Retinal pigment epithelial cell (primary cell): ENCODE measurements around the gene KRTAP13-2.
A peak's percentile ranks its signal among the peaks of the same experiment; 100 is the strongest.

Experiments
- DNase-seq: peaks from one replicate; pipeline ENCODE4 v3.0.0-alpha.2; 2010; ENCODE audit warnings: low read depth
- H3K4me3 ChIP-seq: 2 replicates; pipeline ENCODE4 v1.5.1; 2011; ENCODE audit warnings: mild to moderate bottlenecking, low read length, control low read depth, moderate library complexity
- TF ChIP-seq, protein P1 (sequence below): conservative IDR thresholded peaks from 2 replicates; pipeline ENCODE4 v1.5.1; 2011; ENCODE audit warnings: low read depth, low read length, control low read depth, inconsistent platforms

Gene KRTAP13-2, protein sequence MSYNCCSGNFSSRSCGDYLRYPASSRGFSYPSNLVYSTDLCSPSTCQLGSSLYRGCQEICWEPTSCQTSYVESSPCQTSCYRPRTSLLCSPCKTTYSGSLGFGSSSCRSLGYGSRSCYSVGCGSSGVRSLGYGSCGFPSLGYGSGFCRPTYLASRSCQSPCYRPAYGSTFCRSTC

DNA sequence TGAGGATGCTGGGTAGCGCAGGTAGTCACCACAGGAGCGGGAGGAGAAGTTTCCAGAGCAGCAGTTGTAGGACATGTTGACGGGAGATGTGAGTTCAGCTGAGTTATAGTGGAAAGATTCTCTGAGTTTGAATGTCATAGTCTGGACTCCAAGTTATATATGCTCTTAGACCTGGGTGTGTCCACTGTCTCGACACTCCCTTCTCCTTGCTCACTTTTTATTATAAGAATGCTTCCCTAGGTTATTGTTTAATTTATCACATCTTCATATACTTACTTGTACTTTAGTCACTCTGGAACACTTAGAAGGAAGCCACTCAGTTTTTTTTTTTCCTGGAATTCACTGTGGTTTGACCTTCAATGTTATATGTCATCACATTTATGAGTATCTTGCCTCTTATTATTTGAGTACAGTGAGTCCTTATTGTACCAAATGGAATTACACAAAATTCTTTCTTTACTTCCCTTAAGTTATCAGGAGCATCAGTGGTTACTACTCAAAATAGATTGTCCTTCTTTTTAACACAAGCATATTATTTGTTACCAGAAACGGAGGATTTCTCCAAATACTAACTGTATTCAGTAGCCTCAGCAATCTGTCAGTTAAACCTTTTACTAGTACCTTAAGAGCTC is at the start of gene KRTAP13-2:
Gene KRTAP13-2, minus strand, starts transcription at position 133 of the 632 bp plus-strand sequence. Its CDS starts 58 bp downstream, at position 75.
- TF ChIP-seq, protein P1, sequence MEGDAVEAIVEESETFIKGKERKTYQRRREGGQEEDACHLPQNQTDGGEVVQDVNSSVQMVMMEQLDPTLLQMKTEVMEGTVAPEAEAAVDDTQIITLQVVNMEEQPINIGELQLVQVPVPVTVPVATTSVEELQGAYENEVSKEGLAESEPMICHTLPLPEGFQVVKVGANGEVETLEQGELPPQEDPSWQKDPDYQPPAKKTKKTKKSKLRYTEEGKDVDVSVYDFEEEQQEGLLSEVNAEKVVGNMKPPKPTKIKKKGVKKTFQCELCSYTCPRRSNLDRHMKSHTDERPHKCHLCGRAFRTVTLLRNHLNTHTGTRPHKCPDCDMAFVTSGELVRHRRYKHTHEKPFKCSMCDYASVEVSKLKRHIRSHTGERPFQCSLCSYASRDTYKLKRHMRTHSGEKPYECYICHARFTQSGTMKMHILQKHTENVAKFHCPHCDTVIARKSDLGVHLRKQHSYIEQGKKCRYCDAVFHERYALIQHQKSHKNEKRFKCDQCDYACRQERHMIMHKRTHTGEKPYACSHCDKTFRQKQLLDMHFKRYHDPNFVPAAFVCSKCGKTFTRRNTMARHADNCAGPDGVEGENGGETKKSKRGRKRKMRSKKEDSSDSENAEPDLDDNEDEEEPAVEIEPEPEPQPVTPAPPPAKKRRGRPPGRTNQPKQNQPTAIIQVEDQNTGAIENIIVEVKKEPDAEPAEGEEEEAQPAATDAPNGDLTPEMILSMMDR: no peak
- no peak within 1 kb of the TSS for H3K4me3 ChIP-seq
- DNase-seq: no peak

DNA sequence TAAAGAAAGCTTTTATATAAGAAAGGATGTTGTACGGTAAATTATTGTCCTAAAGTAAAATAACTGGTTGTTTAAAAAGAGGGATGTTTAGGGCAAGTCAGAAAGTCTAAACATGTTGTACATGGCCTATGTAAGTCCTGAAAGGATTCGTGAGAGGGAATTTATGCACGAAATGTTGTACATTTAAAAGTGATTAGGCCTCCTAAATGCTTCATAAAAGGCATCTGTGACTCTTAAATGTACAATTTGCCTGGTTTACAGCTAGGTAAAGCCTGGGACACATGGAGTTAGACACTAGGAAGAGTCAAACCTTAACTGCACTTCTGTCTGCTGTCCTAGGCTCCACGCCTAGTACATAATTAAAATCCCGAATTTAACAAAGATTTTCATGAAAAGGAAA is 43.9 kb upstream of the KRTAP13-2 start:
- H3K4me3 ChIP-seq: no peak overlapping the region
- TF ChIP-seq, protein P1: no peak
- DNase-seq: no peak

DNA sequence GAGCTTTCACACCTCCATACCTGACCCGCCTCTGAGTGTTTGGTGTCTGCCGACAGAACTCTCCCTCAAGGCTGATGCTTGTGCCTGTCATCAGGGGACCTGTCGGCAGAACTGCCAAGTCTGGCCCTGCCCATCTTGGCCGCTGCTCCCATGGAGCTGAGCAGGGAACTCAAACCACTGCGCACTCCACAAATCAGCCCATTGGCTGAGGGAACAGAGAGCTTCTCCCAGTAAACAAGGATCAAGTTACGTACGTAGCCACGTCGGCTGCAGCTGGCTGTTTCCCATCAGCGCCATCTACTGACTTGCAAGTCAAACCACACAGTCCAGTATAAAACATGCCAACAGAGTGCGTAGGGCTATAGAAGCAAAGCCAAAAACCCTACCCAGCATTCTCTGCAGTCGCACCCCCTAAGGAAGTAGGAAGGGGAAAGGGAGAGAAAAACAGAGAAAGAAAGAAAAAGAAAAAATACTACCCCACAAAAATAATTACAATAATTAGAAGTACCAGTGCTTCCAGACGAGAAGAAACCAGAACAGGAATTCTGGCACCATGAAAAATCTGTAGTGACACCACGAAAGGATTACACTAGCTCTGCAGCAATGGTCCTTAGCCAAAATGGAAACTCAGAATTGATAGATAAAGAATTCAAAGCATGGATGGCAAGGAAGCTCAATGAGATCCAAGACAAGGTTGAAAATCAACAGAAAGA is 36.9 kb upstream of the KRTAP13-2 start:
- no peak for DNase-seq
- TF ChIP-seq, protein P1: peak; percentile 14
- H3K4me3 ChIP-seq: no peak overlapping the region

DNA sequence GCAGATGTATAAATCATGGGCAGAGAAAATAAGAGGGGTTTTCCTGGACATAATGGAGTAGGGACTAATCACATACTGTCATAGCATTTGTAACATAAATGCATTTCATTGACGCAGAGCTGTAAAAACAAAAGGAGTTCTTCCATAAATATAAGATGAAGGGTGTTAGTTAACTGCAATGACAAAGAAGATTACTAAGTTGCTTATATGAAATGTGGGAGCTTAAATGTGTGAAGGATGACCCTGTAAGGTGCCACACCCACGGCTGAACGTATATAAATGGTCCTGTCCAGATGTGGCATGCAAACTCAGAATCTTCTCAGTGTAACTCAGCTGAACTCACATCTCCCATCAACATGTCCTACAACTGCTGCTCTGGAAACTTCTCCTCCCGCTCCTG is 23.7 kb upstream of the KRTAP13-2 start, which contains the start of gene KRTAP13-1:
Gene KRTAP13-1, plus strand, starts transcription at position 301 of the 400 bp plus-strand sequence. Its CDS starts 56 bp downstream, at position 357.
- no peak within 1 kb of the TSS for H3K4me3 ChIP-seq
- TF ChIP-seq, protein P1: no peak

DNA sequence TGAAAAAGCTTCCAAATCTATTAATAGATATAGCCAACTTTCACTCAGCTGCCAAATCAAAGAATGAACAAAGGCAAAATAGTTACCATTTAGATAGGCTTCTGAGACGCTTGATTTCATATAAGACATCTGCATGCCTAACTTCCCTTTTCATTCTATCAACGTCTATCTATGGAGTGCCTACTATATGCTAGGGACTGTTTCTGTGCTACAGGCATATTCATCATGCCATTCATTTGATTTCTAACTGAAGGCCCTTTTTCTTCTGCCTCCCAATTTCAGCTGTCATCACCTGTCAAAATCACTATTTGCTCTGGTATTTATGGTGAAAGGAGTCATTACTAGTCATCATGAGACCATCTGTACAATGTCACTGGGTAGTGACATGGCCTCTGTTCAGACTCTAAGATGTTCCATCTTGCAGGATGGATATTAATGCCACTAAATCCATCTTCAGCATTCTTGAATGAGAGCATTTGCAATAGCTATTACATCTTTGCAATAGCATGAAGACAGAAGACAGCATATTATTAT is 19.5 kb upstream of the KRTAP13-2 start:
- DNase-seq: no peak
- TF ChIP-seq, protein P1: no peak
- H3K4me3 ChIP-seq: no peak overlapping the region

More for the DNA sequence above, 23.7 kb upstream of the KRTAP13-2 start, which contains the start of gene KRTAP13-1:
- no peak for DNase-seq

DNA sequence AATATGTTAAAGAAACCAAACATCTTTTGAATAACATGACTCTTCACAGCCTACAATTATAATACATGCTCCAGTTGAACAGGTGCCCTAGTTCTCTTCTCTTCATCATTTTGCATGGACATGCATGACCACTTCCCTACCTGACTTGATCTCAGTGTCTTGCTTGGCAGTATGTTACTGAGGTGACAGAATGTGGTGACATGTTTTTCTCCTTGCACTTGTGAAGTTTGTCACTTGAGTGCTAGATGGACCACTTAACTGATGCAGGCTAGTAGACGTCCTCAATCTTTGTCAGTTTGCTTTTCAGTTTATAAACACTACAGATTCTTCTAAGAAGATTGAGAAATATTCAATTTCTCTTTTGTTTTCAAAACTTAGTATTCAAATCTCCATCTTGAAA is 10.1 kb upstream of the KRTAP13-2 start:
- TF ChIP-seq, protein P1: no peak

More for the DNA sequence above, 10.1 kb upstream of the KRTAP13-2 start:
- DNase-seq: no peak
- H3K4me3 ChIP-seq: no peak overlapping the region
